ENCODE data around the gene GPR45.

The GPR45 gene

GRCh38 chr2:105235388-105236059 is 6.0 kb upstream of the GPR45 start:
- peak; percentile 59 for TF ChIP-seq CTCF (IDR thresholded peaks at IDR 0.05; ENCODE audit: extremely low read depth, missing control alignments)
- peak; percentile 67 for DNase-seq (ENCODE audit: low spot score)

GRCh38 chr2:105236060-105236424 is 5.5 kb upstream of the GPR45 start:
- no peak for DNase-seq (ENCODE audit: low spot score)
- no peak for TF ChIP-seq CTCF (IDR thresholded peaks at IDR 0.05; ENCODE audit: extremely low read depth, missing control alignments)

GRCh38 chr2:105237045-105237765 is 4.3 kb upstream of the GPR45 start:
- DNase-seq (ENCODE audit: low spot score) = no peak
- no peak for TF ChIP-seq CTCF (IDR thresholded peaks at IDR 0.05; ENCODE audit: extremely low read depth, missing control alignments)

DNA sequence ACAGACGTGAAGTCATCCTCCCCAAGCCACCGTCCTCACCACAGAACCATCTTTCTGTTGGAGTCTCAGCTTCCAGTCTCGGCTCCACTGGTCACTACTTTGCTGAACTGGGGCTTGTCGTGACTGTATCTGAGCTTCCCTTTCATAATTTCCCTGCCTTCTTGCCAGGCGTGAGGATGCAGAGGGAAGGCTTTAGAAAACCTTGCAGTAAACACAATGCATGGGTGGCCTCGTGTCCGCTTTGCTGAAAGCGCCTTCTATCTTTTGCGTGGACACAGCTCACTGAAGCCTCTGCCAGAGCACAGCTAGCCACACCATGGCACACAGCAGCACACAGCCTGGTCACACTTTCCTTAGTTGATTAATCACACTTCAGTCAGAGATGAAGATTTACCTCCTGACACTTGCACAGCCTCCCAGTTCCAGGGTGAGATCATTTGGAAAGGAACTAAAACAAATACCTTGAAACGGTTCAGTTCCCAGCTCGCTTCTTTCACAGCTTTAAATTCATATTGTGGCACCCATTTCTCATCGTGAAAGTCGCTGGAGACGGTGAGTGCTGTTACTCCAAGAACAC is 2.8 kb upstream of the GPR45 start:
- DNase-seq (ENCODE audit: low spot score) = no peak
- TF ChIP-seq CTCF (IDR thresholded peaks at IDR 0.05; ENCODE audit: extremely low read depth, missing control alignments) = no peak

DNA sequence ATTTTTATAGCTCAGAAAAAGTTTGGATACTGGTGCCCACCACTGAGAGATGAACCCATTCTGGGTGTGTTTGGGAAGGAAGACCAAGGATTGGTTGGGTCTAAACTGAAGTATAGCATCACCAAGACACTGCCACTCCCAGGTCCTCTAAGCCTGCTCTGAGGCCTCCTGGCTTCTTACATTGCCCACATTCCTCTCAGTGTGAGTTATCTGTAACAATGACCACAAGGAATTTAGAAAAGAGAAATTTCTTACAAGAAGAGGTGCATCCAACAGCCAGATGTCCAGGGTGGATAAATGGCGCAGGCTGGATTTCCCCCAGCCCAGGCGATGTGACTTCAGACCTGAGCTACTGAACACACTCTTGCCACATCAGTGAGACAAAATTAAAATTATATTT is 1.6 kb upstream of the GPR45 start:
- DNase-seq (ENCODE audit: low spot score) = no peak
- TF ChIP-seq CTCF (IDR thresholded peaks at IDR 0.05; ENCODE audit: extremely low read depth, missing control alignments) = no peak

DNA sequence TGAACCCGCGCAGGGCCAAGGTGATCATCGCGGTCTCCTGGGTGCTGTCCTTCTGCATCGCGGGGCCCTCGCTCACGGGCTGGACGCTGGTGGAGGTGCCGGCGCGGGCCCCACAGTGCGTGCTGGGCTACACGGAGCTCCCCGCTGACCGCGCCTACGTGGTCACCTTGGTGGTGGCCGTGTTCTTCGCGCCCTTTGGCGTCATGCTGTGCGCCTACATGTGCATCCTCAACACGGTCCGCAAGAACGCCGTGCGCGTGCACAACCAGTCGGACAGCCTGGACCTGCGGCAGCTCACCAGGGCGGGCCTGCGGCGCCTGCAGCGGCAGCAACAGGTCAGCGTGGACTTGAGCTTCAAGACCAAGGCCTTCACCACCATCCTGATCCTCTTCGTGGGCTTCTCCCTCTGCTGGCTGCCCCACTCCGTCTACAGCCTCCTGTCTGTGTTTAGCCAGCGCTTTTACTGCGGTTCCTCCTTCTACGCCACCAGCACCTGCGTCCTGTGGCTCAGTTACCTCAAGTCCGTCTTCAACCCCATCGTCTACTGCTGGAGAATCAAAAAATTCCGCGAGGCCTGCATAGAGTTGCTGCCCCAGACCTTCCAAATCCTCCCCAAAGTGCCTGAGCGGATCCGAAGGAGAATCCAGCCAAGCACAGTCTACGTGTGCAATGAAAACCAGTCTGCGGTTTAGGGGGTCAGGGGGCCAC is 897 bp downstream of the GPR45 start:
- TF ChIP-seq CTCF (IDR thresholded peaks at IDR 0.05; ENCODE audit: extremely low read depth, missing control alignments) = no peak
- no peak for DNase-seq (ENCODE audit: low spot score)

DNA sequence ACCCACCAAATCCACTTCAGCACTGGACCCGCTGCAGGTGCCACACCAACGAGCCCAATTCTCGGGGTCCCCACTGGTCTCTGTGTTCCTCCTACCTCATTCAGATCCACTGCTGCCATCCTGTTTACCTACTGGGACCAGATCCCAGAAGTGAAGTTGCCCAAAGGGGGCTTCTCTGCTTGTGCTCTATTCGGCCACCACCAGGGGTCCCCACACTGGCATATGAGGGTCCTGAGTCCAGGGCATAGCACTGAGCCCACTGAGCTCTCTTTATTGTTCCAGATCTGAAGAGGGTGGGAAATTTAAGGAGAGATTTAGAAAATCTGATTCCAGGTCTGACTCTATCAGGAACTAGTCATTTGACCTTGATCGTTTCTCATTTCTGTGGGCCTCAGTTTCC is 2.4 kb downstream of the GPR45 start:
- DNase-seq (ENCODE audit: low spot score) = no peak
- TF ChIP-seq CTCF (IDR thresholded peaks at IDR 0.05; ENCODE audit: extremely low read depth, missing control alignments) = no peak
